SU-DHL-6 (cell line): Measurements from ENCODE around the gene ROS1.

Source experiments
- H2AFZ ChIP-seq: fragments of 200-600 bp; sonication (generic); 2 replicates; pipeline ENCODE4 v1.6.1; 2014; ENCODE audit warnings: low read depth, mild to moderate bottlenecking, moderate library complexity, mixed read lengths, antibody characterized with exemption, low read length; ENCODE audit not compliant: severe bottlenecking
- H3F3A ChIP-seq: fragments of 200-600 bp; shearing (Covaris generic); 2 replicates; pipeline ENCODE4 v1.6.0; 2016; ENCODE audit warnings: antibody characterized with exemption, mild to moderate bottlenecking; ENCODE audit not compliant: insufficient read depth
- H3K27ac ChIP-seq: fragments of 200-600 bp; sonication (generic); 2 replicates; pipeline ENCODE4 v1.5.1; 2016; ENCODE audit warnings: low read depth, mild to moderate bottlenecking, low read length, moderate library complexity, mixed read lengths
- H3K27me3 ChIP-seq: fragments of 200-600 bp; sonication (generic), shearing (Covaris generic); 2 replicates; pipeline ENCODE4 v1.6.0; 2014; ENCODE audit warnings: mild to moderate bottlenecking, low read length
- H3K36me3 ChIP-seq: fragments of 200-600 bp; sonication (generic); 2 replicates; pipeline ENCODE4 v1.6.1; 2014; ENCODE audit warnings: mild to moderate bottlenecking, low read length, mixed read lengths
- H3K4me2 ChIP-seq: fragments of 300-600, 200-600 bp; shearing (Covaris generic), sonication (generic); 2 replicates; pipeline ENCODE4 v1.6.0; 2014; ENCODE audit warnings: low read length, low read depth, mild to moderate bottlenecking; ENCODE audit not compliant: poor library complexity, severe bottlenecking
- H3K4me3 ChIP-seq: fragments of 200-600 bp; sonication (generic); 2 replicates; pipeline ENCODE4 v1.5.1; 2014; ENCODE audit warnings: antibody characterized with exemption, low read length, mild to moderate bottlenecking, mixed read lengths; ENCODE audit not compliant: insufficient read depth, poor library complexity, severe bottlenecking
- H3K79me2 ChIP-seq: fragments of 200-600 bp; sonication (generic); 2 replicates; pipeline ENCODE4 v1.6.1; 2014; ENCODE audit warnings: mild to moderate bottlenecking, low read length, moderate library complexity; ENCODE audit not compliant: insufficient read depth
- H3K9ac ChIP-seq: fragments of 200-600 bp; sonication (generic); 2 replicates; pipeline ENCODE4 v1.7.0; 2014; ENCODE audit warnings: mild to moderate bottlenecking, low read length
- H3K9me2 ChIP-seq: fragments of 200-600 bp; sonication (generic); replicated peaks from 2 replicates; pipeline ENCODE4 v1.6.1; 2014; ENCODE audit warnings: low read length; ENCODE audit not compliant: insufficient read depth
- H3K9me3 ChIP-seq: fragments of 200-600 bp; sonication (generic); 2 replicates; pipeline ENCODE4 v1.6.1; 2014; ENCODE audit warnings: low read length, mixed read lengths; ENCODE audit not compliant: insufficient read depth
- H4K20me1 ChIP-seq: fragments of 200-600 bp; sonication (generic); 2 replicates; pipeline ENCODE4 v1.6.1; 2014; ENCODE audit warnings: low read depth, mild to moderate bottlenecking, antibody characterized with exemption, low read length, moderate library complexity, mixed read lengths
- CTCF ChIP-seq: fragments of 200-600 bp; sonication (generic); IDR thresholded peaks from one replicate; pipeline ENCODE4 v1.5.1; 2017; ENCODE audit warnings: antibody characterized with exemption, mild to moderate bottlenecking, low read length, moderate library complexity; ENCODE audit not compliant: insufficient read depth, poor library complexity, severe bottlenecking
- EZH2phosphoT487 ChIP-seq: fragments of 200-600 bp; sonication (generic), shearing (Covaris generic); conservative IDR thresholded peaks from 2 replicates; pipeline ENCODE4 v1.6.1; 2018; ENCODE audit warnings: mild to moderate bottlenecking, antibody characterized with exemption, low read length, moderate library complexity, mixed read lengths

The ROS1 gene

GRCh38 chr6:117399126-117399525 lies 26.6 kb downstream of the ROS1 start:
- H2AFZ ChIP-seq: no peak overlapping the region
- no peak overlapping the region for H3K9ac ChIP-seq
- no peaks in the 10 kb centered on the region for H4K20me1 ChIP-seq

GRCh38 chr6:117397536-117398227 lies 28.1 kb downstream of the ROS1 start:
- no peak overlapping the region for H3K4me3 ChIP-seq
- H3K36me3 ChIP-seq: no peaks in the 10 kb centered on the region
- H2AFZ ChIP-seq: no peak overlapping the region

More at GRCh38 chr6:117399126-117399525, 26.6 kb downstream of the ROS1 start:
- no peak overlapping the region for H3K4me2 ChIP-seq
- H3K79me2 ChIP-seq: no peaks in the 10 kb centered on the region
- H3K4me3 ChIP-seq: no peak overlapping the region
- H3K36me3 ChIP-seq: no peaks in the 10 kb centered on the region
- no peak for TF ChIP-seq EZH2phosphoT487
- no peaks in the 10 kb centered on the region for H3K9me3 ChIP-seq
- no peaks in the 10 kb centered on the region for H3K9me2 ChIP-seq
- H3K27ac ChIP-seq: no peak overlapping the region
- H3K27me3 ChIP-seq: no peaks in the 10 kb centered on the region
- H3F3A ChIP-seq: no peaks in the 10 kb centered on the region

GRCh38 chr6:117396228-117396627 lies 29.5 kb downstream of the ROS1 start:
- TF ChIP-seq CTCF (no peak), EZH2phosphoT487 (no peak)
- H3K4me2 ChIP-seq: no peak overlapping the region

More at GRCh38 chr6:117397536-117398227, 28.1 kb downstream of the ROS1 start:
- no peak overlapping the region for H3K4me2 ChIP-seq
- no peaks in the 10 kb centered on the region for H3K27me3 ChIP-seq
- no peaks in the 10 kb centered on the region for H3K9me3 ChIP-seq
- H3K27ac ChIP-seq: no peak overlapping the region
- TF ChIP-seq EZH2phosphoT487 (no peak), CTCF (no peak)
- H4K20me1 ChIP-seq: no peaks in the 10 kb centered on the region
- H3K79me2 ChIP-seq: no peaks in the 10 kb centered on the region
- H3K9me2 ChIP-seq: no peaks in the 10 kb centered on the region
- no peak overlapping the region for H3K9ac ChIP-seq
- H3F3A ChIP-seq: no peaks in the 10 kb centered on the region

GRCh38 chr6:117395164-117395563 lies 30.6 kb downstream of the ROS1 start:
- Histone ChIP-seq H3K9me3 (no peaks in the 10 kb centered on the region), H3K9me2 (no peaks in the 10 kb centered on the region), H3K27ac (no peak overlapping the region), H3K36me3 (no peaks in the 10 kb centered on the region), H3K79me2 (no peaks in the 10 kb centered on the region), H3K4me3 (no peak overlapping the region), H3K9ac (no peak overlapping the region), H3K4me2 (no peak overlapping the region), H4K20me1 (no peaks in the 10 kb centered on the region), H2AFZ (no peak overlapping the region), H3K27me3 (no peaks in the 10 kb centered on the region), H3F3A (no peaks in the 10 kb centered on the region)
- TF ChIP-seq EZH2phosphoT487 (no peak), CTCF (no peak)

More at GRCh38 chr6:117396228-117396627, 29.5 kb downstream of the ROS1 start:
- Histone ChIP-seq H3K36me3 (no peaks in the 10 kb centered on the region), H3K9ac (no peak overlapping the region), H3K9me3 (no peaks in the 10 kb centered on the region), H3K27ac (no peak overlapping the region), H3K9me2 (no peaks in the 10 kb centered on the region), H2AFZ (no peak overlapping the region), H3K79me2 (no peaks in the 10 kb centered on the region), H4K20me1 (no peaks in the 10 kb centered on the region), H3K27me3 (no peaks in the 10 kb centered on the region), H3K4me3 (no peak overlapping the region), H3F3A (no peaks in the 10 kb centered on the region)
